ENCODE measurements around the gene GSX2.
A peak's percentile ranks its signal among the peaks of the same experiment; 100 is the strongest.
"Not testable (repeated sequence)": the region's sequence is repeated elsewhere in the genome, so short reads cannot be mapped to it uniquely, and the experiment has no call there.

The GSX2 gene

DNA sequence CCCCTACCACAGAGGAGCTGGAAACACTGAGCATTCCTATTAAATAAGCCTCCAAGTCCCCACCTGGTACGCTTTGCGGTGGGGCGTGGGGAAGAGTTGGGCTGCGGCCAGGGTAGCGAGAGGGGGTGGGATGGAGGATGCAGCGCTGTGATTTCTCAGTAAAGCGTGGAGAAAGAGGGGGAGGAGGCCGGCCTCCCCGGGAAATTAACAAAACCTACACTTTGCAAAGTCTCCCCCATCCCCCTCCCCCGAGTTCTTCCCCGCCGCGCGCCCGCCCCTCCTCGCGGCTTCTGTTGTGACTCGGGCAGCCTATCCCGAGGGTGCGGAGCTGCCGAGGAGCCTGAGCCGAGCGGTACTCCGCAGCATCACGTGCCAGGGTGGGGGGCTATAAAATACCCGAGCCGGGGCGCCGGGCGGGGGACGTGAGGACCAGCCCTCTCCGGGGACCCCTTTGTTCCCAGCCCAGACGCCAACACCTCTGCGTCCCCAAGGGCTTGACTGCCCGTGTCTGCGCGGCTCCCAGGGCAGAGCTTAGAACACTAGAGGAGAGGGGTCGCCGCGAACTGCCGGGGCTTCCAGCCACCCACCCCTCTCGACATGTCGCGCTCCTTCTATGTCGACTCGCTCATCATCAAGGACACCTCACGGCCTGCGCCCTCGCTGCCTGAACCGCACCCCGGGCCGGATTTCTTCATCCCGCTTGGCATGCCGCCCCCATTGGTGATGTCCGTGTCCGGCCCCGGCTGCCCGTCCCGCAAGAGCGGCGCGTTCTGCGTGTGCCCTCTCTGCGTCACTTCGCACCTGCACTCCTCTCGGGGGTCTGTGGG lies at the start of gene GSX2:
TSS of gene GSX2 (plus strand) at position 416 of the 827 bp plus-strand sequence. CDS start at position 598, 182 bp downstream.
- intact Hi-C loops (cut with DNase I) = no loop called here
- DNase-seq = peak in 6 of 42 donors; percentile 9 to 43 (median 14)

DNA sequence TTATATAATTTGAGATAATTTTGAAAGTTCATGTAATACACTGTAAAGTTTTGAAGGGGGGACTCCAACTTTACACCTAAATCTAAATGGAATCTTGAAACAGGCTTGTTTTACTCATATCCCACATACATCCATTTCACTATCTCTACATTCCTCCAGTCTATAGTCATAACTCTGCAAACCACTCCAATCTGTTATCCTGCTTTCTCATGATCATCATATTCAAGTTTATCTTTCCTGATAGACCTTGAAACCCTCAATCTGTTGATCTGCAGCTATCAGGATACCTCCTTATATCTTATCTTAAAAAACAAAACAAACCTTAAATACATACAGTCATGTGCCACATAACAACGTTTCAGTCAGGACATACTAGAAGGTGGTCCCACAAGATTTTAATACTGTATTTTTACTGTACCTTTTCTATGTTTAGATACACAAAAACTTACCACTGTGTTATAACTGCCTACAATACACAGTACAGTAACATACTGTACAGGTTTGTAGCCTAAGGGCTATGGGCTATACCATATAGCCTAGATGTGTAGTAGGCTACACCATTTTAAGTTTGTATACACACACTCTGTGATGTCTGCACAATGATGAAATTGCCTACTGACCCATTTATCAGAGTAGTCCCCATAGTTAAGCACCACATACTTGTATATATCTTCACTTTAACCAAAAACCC lies 49.6 kb upstream of the GSX2 start:
- no peak for DNase-seq
- intact Hi-C loops (cut with DNase I) = no loop called here

DNA sequence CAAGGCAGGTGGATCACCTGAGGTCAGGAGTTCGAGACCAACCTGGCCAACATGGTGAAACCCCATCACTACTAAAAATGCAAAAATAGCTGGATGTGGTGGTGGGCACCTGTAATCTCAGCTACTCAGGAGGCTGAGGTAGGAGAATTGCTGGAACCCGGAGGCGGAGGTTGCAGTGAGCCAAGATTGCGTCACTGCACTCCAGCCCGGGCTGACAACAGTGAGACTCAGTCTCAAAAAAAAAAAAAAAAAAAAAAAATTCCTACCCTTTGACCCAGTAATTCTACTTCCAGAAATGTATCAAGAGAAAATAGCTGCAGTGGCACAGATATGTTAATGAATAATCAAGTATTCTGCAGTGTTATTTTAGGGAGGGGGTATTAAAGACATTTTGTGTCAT lies 46.6 kb upstream of the GSX2 start:
- DNase-seq; intact Hi-C loops (cut with DNase I): not testable (repeated sequence)

DNA sequence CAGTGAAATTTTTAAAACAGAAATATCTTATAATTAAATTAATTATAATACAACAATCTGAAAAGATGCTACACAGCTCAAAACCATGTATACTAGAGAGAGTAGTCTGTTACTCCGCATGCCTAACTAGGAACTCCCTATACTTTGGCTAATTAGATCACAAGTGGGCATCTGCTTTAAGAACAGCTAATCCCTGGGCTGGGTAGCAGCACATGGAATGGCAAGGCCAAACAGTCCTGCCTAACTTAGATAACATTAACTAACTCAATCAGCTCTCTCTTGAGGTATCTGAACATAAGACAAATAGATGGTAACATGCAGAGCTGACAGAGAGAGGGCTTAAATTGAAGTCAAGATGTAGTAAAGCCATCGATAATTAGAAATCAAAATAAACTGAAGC lies 45.5 kb upstream of the GSX2 start:
- DNase-seq = no peak
- intact Hi-C loops (cut with DNase I) = no loop called here

DNA sequence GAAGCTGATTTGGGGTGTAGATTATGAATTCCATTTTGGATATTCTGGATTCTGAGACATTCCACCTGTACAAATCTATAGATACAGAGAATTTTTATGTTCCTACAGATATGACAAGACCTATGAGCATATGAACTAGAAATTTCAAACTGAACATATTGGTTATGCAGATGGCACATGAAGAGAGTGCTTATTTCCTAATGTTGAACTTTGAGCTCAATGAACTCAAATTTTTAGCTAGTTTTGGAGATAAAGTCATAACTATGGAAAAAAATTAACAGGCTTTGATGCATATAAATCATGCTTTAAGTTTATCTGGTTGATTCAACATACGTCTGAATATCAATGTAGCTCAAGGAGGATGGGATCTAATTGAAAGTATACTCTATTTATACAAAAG lies 44.5 kb upstream of the GSX2 start:
- DNase-seq = no peak
- intact Hi-C loops (cut with DNase I) = no loop called here

DNA sequence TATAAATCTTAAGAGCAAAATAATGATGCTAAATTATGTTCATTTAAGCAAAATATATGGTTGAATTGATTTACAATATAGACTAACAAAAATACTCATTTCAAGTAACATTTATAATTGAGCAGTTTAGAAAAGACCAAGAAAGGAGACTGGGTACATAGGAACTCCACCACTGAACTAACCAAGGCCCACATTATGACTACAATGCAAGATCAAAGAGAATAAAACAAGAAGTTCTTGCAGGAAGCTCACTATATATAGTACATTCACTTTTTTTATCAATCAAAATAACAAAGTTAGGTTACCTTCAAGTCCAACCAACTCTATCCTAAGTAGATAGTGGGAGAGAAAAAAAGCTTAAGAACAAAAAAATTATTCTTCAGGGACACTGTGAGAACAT lies 43.6 kb upstream of the GSX2 start:
- no peak for DNase-seq
- intact Hi-C loops (cut with DNase I) = no loop called here

DNA sequence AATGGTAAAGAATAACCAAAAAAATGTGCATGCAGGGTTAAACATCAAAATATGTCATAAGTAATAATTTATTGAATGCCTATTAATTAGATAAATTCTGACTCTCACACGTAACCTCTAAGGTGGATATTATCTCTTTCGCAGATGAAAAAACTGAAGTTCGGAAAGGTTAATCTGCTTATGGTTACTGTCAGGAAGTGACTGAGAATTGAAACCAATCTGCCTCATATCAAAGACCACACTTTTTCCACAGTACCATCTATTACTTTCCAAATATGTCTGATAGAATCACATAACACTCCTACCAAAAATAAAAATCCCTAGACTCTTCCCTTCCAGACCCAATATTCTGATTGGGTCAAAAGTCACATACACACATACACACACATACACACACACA lies 41.8 kb upstream of the GSX2 start:
- intact Hi-C loops (cut with DNase I) = no loop called here
- no peak for DNase-seq

DNA sequence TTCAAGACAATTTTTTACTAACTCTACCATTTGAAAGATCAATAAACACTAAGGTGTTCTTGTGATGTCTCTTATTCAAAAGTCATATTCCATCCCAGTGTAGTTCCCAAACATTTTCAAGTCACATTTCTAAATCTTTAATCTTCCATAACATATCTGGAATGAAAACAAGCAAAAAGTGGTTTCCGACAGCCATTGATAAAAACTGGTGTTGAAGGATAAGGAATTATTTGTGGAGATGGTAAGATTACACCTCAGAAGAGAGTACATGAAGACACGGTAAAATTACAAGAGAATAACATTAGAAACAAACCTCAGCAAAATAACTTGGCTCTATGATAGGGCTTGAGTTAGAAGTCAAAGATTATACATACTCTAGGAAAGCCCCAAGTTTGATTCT lies 39.8 kb upstream of the GSX2 start:
- no peak for DNase-seq
- intact Hi-C loops (cut with DNase I) = loop anchor here (10.0 kb wide), 1 partner anchor 1345 kb away; no protein-coding TSS in a partner anchor

DNA sequence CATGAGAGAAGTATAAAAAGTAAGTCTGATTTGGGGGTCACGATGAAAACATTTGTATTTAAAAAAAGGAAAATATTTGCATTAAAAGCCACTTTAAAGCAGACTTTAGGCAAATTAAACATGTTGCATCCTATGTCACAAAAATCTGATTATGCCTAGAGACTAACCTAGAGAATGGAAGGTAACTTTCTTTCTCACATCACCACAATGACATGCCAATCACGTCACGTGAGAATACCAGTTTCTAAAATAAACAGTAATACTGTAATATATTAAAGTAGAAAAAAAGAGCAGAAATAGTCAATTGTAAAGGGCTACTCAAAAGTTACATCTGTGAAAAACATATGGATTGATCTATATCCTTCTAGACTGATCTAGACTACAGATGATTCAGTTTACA lies 38.9 kb upstream of the GSX2 start:
- intact Hi-C loops (cut with DNase I) = loop anchor here (10.0 kb wide), 1 partner anchor 1346 kb away; no protein-coding TSS in a partner anchor

DNA sequence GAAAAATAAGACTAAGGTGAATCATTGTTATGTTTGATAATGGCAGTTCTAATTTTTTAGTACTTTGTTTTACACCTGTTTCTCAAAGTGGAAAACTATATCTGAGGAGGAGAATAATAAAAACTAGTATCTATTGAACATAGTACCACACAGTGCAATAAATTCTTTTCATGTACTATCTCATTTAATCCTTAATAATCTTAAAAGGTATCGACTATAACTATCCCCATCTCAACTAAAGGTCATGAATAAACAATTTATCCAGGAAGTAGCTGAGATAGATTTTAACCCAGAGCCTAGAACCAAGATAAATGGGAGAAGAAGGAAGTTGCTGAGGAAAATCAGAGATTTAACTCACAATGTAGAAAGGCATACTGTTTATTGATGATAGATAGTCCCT lies 38.1 kb upstream of the GSX2 start:
- DNase-seq = no peak
- intact Hi-C loops (cut with DNase I) = loop anchor here (10.0 kb wide), 1 partner anchor 1347 kb away; no protein-coding TSS in a partner anchor

More for the DNA sequence above, 38.9 kb upstream of the GSX2 start:
- DNase-seq = no peak

DNA sequence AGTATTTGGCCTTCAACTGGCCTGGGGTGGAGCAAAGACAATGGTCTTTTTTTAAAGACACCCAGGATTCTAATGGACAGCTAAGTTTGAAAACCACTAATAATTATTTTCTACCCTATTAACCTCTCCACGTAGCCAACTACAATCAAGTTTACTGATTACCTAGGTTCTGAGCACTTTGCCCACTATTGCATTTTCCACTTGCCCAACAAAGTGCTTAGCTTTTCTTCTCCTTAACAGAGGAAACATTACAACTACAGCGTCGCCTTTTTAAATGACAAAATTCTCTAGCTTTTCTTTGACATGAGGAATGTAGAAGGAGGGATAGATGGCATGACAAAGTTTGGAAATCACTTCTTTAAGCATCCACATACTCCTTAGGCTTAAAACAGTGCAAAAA lies 37.6 kb upstream of the GSX2 start:
- DNase-seq = no peak
- intact Hi-C loops (cut with DNase I) = loop anchor here (10.0 kb wide), 1 partner anchor 1348 kb away; no protein-coding TSS in a partner anchor

DNA sequence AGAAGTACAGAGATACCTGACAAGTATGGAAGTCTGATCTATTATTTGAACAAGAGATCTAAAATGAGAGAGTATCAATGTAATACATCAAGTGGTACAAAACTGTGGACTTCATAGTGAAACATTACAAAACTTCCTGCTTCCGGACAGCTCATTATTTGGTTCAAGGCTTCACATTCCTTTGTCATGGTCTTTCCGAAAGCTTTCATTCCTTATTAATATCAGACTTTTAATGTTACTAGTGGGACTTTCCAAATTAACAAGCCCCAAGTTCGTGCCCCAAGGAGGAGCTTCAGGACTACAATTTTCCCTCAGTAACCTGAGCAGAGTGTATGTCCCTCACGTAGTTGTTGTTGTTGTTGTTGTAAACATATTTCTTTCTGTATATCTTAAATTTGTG lies 36.7 kb upstream of the GSX2 start:
- peak in 1 of 42 donors; percentile 9 for DNase-seq
- intact Hi-C loops (cut with DNase I) = loop anchor here (10.0 kb wide), 1 partner anchor 1348 kb away; no protein-coding TSS in a partner anchor

DNA sequence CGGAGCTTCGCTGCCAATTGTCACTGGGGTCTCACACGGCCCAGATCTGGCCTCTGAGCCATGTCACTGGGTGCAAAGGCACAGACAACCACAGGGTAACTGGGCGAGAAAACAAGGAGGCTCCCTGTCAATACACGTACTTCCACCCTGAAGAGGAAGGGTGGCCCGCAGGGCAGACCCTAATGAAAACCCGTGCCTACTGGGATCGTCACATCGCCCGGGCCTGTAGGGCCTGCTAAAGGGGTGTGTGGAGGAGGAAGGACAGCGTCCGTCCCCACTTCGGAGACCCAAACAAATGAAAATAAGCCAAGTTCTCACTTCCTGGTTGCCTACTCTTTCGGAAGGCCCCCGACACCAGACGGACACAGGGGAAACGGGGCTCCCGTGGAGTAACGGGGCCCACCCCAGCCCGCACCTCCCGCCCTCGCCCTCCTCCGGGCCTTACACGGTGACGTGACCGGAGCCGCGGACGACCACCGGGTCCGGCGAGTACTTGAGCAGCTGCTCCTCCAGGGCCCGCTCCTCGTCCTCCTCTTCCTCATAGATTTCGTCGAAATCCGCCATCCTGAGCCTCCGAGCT lies 36.1 kb upstream of the GSX2 start:
- DNase-seq = peak in 34 of 42 donors; percentile 7 to 60 (median 29)
- intact Hi-C loops (cut with DNase I) = loop anchor here (10.0 kb wide), 1 partner anchor 1349 kb away; no protein-coding TSS in a partner anchor

DNA sequence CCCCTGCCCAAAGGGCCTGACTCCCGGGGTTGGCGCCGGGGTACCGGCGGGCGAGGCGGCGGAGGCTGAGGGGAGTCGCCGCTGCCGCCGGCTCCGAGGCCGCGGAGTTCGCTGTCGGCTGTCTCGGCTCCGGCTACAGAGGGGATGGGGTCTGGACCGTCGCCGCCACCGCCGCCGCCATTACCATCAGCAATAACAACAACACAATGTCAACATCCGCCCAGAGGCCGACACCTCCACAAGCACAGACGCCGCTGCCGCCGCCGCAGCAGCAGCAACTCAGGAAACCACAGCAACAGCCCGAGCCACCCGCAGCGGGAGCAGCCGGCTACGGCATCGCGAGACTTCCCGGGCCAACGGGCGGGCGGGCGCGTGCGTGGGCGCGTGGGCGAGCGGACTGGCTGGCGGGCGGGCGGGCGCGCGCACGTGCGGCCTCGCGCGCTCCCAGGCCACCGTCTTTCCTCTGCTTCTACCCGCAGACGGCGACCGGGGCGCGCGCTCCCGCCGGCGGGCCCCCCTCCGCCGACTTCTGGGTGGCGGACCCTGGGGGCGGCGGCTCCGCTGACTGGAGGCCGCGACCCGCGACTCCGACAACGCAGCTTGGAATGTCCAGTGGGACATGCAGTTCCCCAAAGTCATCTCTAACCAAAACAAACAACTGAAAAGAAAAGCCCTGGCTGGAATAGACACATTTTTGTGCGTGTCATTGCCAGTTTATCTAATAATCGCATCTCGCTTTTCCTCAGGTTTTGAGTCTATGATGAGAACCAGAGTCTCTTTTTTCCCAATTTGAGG lies 35.4 kb upstream of the GSX2 start, which contains the start of gene CHIC2:
TSS of gene CHIC2 (minus strand) at position 289 of the 795 bp plus-strand sequence. CDS start 305 bp downstream, outside the sequence.
- peak; percentile 80 to 97 (median 92) for DNase-seq
- intact Hi-C loops (cut with DNase I) = loop anchor here (10.0 kb wide), 1 partner anchor 1350 kb away; no protein-coding TSS in a partner anchor

DNA sequence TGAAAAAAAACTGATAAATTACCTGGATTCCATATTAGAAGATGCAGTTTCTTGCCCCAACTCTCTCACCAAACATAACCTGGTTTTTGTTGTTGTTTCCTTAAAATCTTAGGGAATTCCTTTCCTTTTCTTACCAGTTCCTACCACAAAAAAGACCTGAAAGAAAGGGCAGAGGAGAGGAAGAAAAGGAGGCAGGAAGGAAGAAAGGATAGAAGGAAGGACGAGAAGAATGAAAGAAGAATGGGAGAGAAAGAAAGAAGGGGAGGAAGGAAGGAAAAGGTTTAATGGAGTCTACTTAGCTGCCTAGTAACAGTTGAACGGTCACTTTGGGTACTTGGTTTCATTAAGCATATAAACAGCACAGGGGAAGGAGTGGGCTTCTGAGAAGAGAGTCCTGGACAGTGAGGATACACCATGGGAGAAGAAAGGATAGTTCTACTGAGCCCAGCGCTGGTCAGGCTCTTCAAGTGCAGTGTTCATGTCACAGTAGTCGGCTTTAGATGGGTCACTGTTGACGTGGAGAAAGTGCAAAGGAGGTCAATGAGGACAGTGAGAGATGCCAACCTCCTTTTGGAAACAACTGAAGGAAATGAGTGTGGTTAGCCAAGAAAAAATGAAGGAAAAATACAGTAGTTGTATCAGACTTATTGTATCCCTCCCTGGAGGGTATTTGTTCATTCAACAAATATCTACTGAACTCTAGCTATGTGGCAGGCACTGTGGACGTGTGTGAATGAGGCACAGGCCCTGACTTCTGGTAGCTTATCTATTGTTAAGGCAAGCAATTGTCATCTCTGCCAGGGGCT lies 34.5 kb upstream of the GSX2 start:
- intact Hi-C loops (cut with DNase I) = loop anchor here (10.0 kb wide), 1 partner anchor 1351 kb away; no protein-coding TSS in a partner anchor
- no peak for DNase-seq

DNA sequence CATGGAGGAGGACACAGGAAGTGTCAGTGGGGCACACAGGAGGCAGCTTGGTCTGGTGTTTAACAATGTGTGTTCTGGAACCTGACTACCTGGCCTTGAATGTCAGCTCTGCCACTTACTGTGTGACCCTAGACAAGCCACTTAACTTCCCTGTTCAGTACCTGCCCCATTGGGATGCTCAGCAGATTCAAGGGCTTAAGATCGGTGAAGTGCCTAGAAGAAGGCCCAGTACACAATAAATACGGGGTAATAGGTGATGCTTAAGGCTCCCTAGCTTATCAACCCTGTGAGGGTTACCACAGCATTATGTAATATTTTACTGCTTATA lies 33.9 kb upstream of the GSX2 start:
- intact Hi-C loops (cut with DNase I) = loop anchor here (10.0 kb wide), 1 partner anchor 1351 kb away; no protein-coding TSS in a partner anchor
- no peak for DNase-seq

DNA sequence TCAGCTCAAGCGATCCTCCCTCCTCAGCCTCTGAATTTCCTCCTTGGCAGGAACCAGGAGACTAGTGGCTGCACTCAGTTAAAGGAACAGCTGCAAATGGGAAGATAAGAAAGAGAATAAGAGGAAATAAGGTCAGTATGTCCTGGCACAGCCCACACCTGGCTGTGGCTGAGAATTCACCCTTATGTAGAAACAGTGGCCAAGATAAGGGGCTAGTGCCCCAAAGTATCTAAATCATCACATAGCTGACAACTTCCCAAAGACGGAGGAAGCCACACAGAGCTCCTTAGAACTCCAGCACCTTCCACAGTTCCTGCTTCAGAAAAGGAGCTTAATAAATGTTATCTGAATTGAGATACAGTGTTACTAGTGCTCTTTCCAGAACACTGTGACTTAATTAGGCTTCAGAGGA lies 33.2 kb upstream of the GSX2 start:
- intact Hi-C loops (cut with DNase I) = loop anchor here (10.0 kb wide), 1 partner anchor 1352 kb away; no protein-coding TSS in a partner anchor
- DNase-seq = no peak

DNA sequence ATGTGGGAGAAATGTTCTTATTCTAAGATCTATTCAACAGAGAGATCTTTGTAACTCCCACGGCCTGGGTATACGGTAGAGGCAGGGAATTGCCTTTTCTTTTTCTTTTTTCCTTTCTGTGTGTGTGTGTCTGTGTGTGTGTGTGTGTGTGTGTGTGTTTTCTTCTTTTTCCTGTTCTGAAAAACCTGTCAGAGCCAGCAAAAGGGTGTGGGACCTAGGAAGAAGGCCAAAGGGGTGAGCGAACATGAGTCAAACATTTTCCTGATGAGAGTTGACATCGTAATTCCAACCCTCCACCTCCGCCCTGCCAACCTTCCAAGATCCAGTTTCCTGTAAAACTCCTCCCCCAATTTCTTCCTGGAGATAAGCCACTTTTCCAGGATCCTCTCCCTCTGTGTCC lies 32.8 kb upstream of the GSX2 start:
- DNase-seq = peak in 24 of 42 donors; percentile 6 to 73 (median 35)
- intact Hi-C loops (cut with DNase I) = loop anchor here (10.0 kb wide), 1 partner anchor 1352 kb away; no protein-coding TSS in a partner anchor

All from head of caudate nucleus (tissue), 42 donors.